K562 (cell line): ENCODE measurements around the gene PKHD1.

ENCODE experiments used
- JUND ChIP-seq, 2 experiments: IDR thresholded peaks; 2 replicates in 1 of 2; 3 replicates in 1 of 2; pipeline ENCODE4 v1.6.1; 2011; ENCODE audit warnings: borderline replicate concordance in 2 of 2, low read depth in 2 of 2, low read length in 2 of 2, improper control_type of control experiment in 1 of 2, missing biosample characterization in 1 of 2, missing genetic modification characterization in 1 of 2, missing genetic modification reagents in 1 of 2
- KDM1A ChIP-seq, 2 experiments: fragments of 450-650 bp; IDR thresholded peaks; 2 replicates each; pipeline ENCODE4 v1.6.1; 2016; ENCODE audit warnings: mild to moderate bottlenecking in 2 of 2
- PHF8 ChIP-seq: fragments of 200-600 bp; sonication (generic); IDR thresholded peaks from 2 replicates; pipeline ENCODE4 v1.6.1; 2012; ENCODE audit warnings: mixed run types, mild to moderate bottlenecking, inconsistent platforms, low read length, moderate library complexity, borderline replicate concordance
- POLR2A ChIP-seq: fragments of 450-650 bp; conservative IDR thresholded peaks from 2 replicates; pipeline ENCODE4 v1.6.1; 2016
- SOX6 ChIP-seq: fragments of 450-650 bp; IDR thresholded peaks from 2 replicates; pipeline ENCODE4 v1.6.1; 2014; ENCODE audit warnings: mild to moderate bottlenecking
- XRCC3 ChIP-seq: fragments of 450-650 bp; IDR thresholded peaks from 2 replicates; pipeline ENCODE4 v1.6.1; 2017; ENCODE audit warnings: mild to moderate bottlenecking, moderate library complexity
- ZFP91 ChIP-seq: sonication (generic); formaldehyde crosslinking; IDR thresholded peaks from 2 replicates; pipeline ENCODE4 v1.8.0; 2022; ENCODE audit warnings: mild to moderate bottlenecking, missing genetic modification reagents

- TF ChIP-seq PHF8, result no peak
- no peak for TF ChIP-seq XRCC3
- TF ChIP-seq KDM1A (IDR thresholded peaks at IDR 0.05), result no peak
- TF ChIP-seq POLR2A, result no peak
- TF ChIP-seq JUND (IDR thresholded peaks at IDR 0.05; ENCODE audit: borderline replicate concordance, low read depth, low read length), result no peak
- TF ChIP-seq JUND (tag; IDR thresholded peaks at IDR 0.05; ENCODE audit: borderline replicate concordance, low read depth, low read length), result no peak
- TF ChIP-seq ZFP91 (CRISPR knock-in tag), result no peak
- no peak for TF ChIP-seq SOX6
These were observed 46.6 kb upstream of the PKHD1 start for GRCh38 chr6:52134011-52134410.
